Endothelial cell of umbilical vein (primary cell): ENCODE data around the gene SMIM44. TPM values are rescaled to one million over a fixed set of nuclear protein-coding genes. Genes with fewer than 3 reads are reported as not detected.

Experiments
- BruUV-seq: library from RNA; stranded (reverse); fragments of 400-500 nt; replicated peaks from 2 replicates; lab custom pipeline; 2021; lab: Mats Ljungman, UMichigan
- CTCF ChIA-PET: fragments of 300-600, 350-600 bp; sonication (Branson Sonifier 250); formaldehyde crosslinking; loops from one replicate; lab custom pipeline; 2021; ENCODE audit warnings: antibody characterized with exemption, inconsistent platforms; lab: Charles Lee
- POLR2A ChIA-PET: fragments of 300-600, 350-600 bp; sonication (Branson Sonifier 250); formaldehyde crosslinking; loops from one replicate; lab custom pipeline; 2021; ENCODE audit warnings: antibody characterized with exemption, inconsistent platforms; lab: Charles Lee
- DNase-seq: peaks from one replicate; pipeline ENCODE4 v3.0.0-alpha.2; 2011; ENCODE audit warnings: low read depth, low spot score
- FAIRE-seq: peaks from 2 replicates; lab custom pipeline; 2011; peaks lifted over from hg19 to GRCh38; lab: Jason Lieb, UNC
- H2AFZ ChIP-seq: 2 replicates; pipeline ENCODE4 v1.6.0; 2012; ENCODE audit warnings: low read depth, low read length, control low read depth, inconsistent platforms
- H3K27ac ChIP-seq: 2 replicates; pipeline ENCODE4 v1.5.1; 2011; ENCODE audit warnings: low read depth, mild to moderate bottlenecking, control low read depth, low read length, moderate library complexity; ENCODE audit not compliant: insufficient read depth
- H3K27me3 ChIP-seq, 2 experiments: 2 replicates each; pipeline versions ENCODE4 v1.6.0 to v1.6.1; 2011; ENCODE audit warnings: low read length in 2 of 2, mixed read lengths in 1 of 2; ENCODE audit not compliant: control insufficient read depth in 2 of 2, insufficient read depth in 2 of 2
- H3K36me3 ChIP-seq, 2 experiments: 2 replicates in 1 of 2; 3 replicates in 1 of 2; pipeline ENCODE4 v1.5.1; 2011; ENCODE audit warnings: low read length in 2 of 2, mild to moderate bottlenecking in 1 of 2, moderate library complexity in 1 of 2; ENCODE audit not compliant: control insufficient read depth in 2 of 2, insufficient read depth in 2 of 2; ENCODE audit errors: extremely low read depth in 1 of 2
- H3K4me1 ChIP-seq: 3 replicates; pipeline ENCODE4 v1.5.1; 2011; ENCODE audit warnings: mild to moderate bottlenecking, low read length; ENCODE audit not compliant: control insufficient read depth, insufficient read depth; ENCODE audit errors: extremely low read depth
- H3K4me2 ChIP-seq: 2 replicates; pipeline ENCODE4 v1.6.1; 2011; ENCODE audit warnings: low read length, control low read depth, mixed read lengths; ENCODE audit not compliant: insufficient read depth
- H3K4me3 ChIP-seq, 3 experiments: fragments of 200-600 bp in 1 of 3; sonication (generic), shearing (Covaris generic) in 1 of 3; replicated peaks in 1 of 3; 2 replicates each; pipeline ENCODE4 v1.5.1; 2011 to 2016; ENCODE audit warnings: control low read depth in 3 of 3, low read length in 3 of 3, mild to moderate bottlenecking in 2 of 3, inconsistent platforms in 1 of 3, low read depth in 1 of 3, moderate library complexity in 1 of 3; ENCODE audit not compliant: insufficient read depth in 1 of 3
- H3K79me2 ChIP-seq: 2 replicates; pipeline ENCODE4 v1.6.0; 2012; ENCODE audit warnings: low read length, inconsistent platforms; ENCODE audit not compliant: control insufficient read depth, insufficient read depth
- H3K9ac ChIP-seq: replicated peaks from 2 replicates; pipeline ENCODE3; 2011; ENCODE audit warnings: low read length, control low read depth; ENCODE audit not compliant: insufficient read depth; ENCODE audit errors: extremely low read depth
- H3K9me1 ChIP-seq: replicated peaks from 3 replicates; pipeline ENCODE4 v1.6.0; 2011; ENCODE audit warnings: mild to moderate bottlenecking, low read length; ENCODE audit not compliant: control insufficient read depth, insufficient read depth; ENCODE audit errors: extremely low read depth
- H3K9me3 ChIP-seq: replicated peaks from 2 replicates; pipeline ENCODE4 v1.5.1; 2012; ENCODE audit warnings: low read length, inconsistent platforms; ENCODE audit not compliant: control insufficient read depth, insufficient read depth
- H4K20me1 ChIP-seq: replicated peaks from 2 replicates; pipeline ENCODE3; 2011; ENCODE audit warnings: mild to moderate bottlenecking, low read length; ENCODE audit not compliant: control insufficient read depth, insufficient read depth; ENCODE audit errors: extremely low read depth
- CTCF ChIP-seq, 2 donors: IDR thresholded peaks; 1 replicate in 1 of 2; 2 replicates in 1 of 2; pipeline ENCODE4 v1.5.1; 2011; ENCODE audit warnings: low read length in 2 of 2, mild to moderate bottlenecking in 2 of 2, moderate library complexity in 2 of 2, control low read depth in 1 of 2, inconsistent platforms in 1 of 2, low read depth in 1 of 2; ENCODE audit not compliant: insufficient read depth in 1 of 2; ENCODE audit errors: extremely low read depth in 1 of 2
- EZH2 ChIP-seq: IDR thresholded peaks from 2 replicates; pipeline ENCODE4 v1.6.1; 2012; ENCODE audit warnings: borderline replicate concordance, low read depth, mild to moderate bottlenecking, moderate library complexity, low read length, inconsistent platforms; ENCODE audit not compliant: severe bottlenecking
- FOS ChIP-seq: IDR thresholded peaks from 2 replicates; pipeline ENCODE4 v1.6.1; 2011; ENCODE audit warnings: mild to moderate bottlenecking, low read length, moderate library complexity, borderline replicate concordance; ENCODE audit not compliant: insufficient read depth
- GATA2 ChIP-seq: IDR thresholded peaks from 2 replicates; pipeline ENCODE4 v1.7.0; 2011; ENCODE audit warnings: low read depth, mild to moderate bottlenecking, moderate library complexity, mixed read lengths, low read length; ENCODE audit not compliant: insufficient read length, insufficient read depth
- JUN ChIP-seq: IDR thresholded peaks from 2 replicates; pipeline ENCODE4 v1.6.1; 2011; ENCODE audit warnings: borderline replicate concordance, low read depth; ENCODE audit not compliant: insufficient read length, insufficient read depth
- MAX ChIP-seq: IDR thresholded peaks from 2 replicates; pipeline ENCODE4 v1.6.1; 2011; ENCODE audit not compliant: insufficient read depth, insufficient read length
- POLR2A ChIP-seq: IDR thresholded peaks from 2 replicates; pipeline ENCODE4 v1.6.1; 2012; ENCODE audit warnings: low read depth, mild to moderate bottlenecking, control low read depth, low read length
- POLR2AphosphoS5 ChIP-seq: IDR thresholded peaks from 2 replicates; pipeline ENCODE4 v1.6.1; 2012; ENCODE audit warnings: low read depth, mild to moderate bottlenecking, control low read depth, low read length, moderate library complexity; ENCODE audit not compliant: insufficient read depth
- dilution Hi-C: fragments of 300-500 bp; cut with MboI; formaldehyde crosslinking; loops from one replicate; pipeline ENCODE4 v1.15.0; 2019; ENCODE audit warnings: low sequenced_read_pairs; ENCODE audit not compliant: extremely low pct_ligation_motif_present
- intact Hi-C: fragments of 100-400 bp; cut with micrococcal nuclease; formaldehyde crosslinking; loops from one replicate; pipeline ENCODE4 v1.10.0; 2022
- polyA plus RNA-seq, 4 experiments: library from polyadenylated mRNA; depleted of rRNA in 3 of 4; stranded (reverse) in 3 of 4; unstranded in 1 of 4; fragments of >200 nt; gene quantifications; 2 replicates each; pipeline versions ENCODE4 v1.2.1 to v1.2.3, GENCODE V29; 2011 to 2012; ENCODE audit warnings: missing spikeins in 1 of 4
- total RNA-seq: library from RNA; stranded (reverse); gene quantifications from 2 replicates; pipeline ENCODE4 v1.2.3, GENCODE V29; 2021

The SMIM44 gene
- total and polyA plus RNA-seq, 2 donors (not counting 3 experiments of a cell fraction or from before 2014, with no cell fraction given) = not detected

- no peaks in the 10 kb centered on the region for H3K9me3 ChIP-seq
- TF ChIP-seq POLR2AphosphoS5 (no peak), FOS (no peak), GATA2 (no peak), EZH2 (no peak), JUN (no peak), POLR2A (no peak)
- no peaks in the 10 kb centered on the region for H4K20me1 ChIP-seq
- ChIA-PET CTCF (interaction anchor here (1.0 to 3.0 kb wide), 3 partner anchors 35 to 169 kb away, joined by 4 to 33 read pairs (median 23); no protein-coding TSS in a partner anchor), POLR2A (no interaction called here)
- no peaks in the 10 kb centered on the region for H3K4me1 ChIP-seq
- H2AFZ ChIP-seq = no peak overlapping the region
- dilution Hi-C loops (no loop called here), intact Hi-C loops (loop anchor here (5.0 kb wide), 1 partner anchor 167 kb away; no protein-coding TSS in a partner anchor)
- DNase-seq (no peak), FAIRE-seq (no peak)
- H3K9ac ChIP-seq = no peak overlapping the region
- no peak overlapping the region for H3K27ac ChIP-seq
- H3K4me3 ChIP-seq = no peak overlapping the region
- no peaks in the 10 kb centered on the region for H3K27me3 ChIP-seq
- no TSS peak for BruUV-seq
- no peaks in the 10 kb centered on the region for H3K36me3 ChIP-seq
- no peaks in the 10 kb centered on the region for H3K9me1 ChIP-seq
- H3K79me2 ChIP-seq = no peaks in the 10 kb centered on the region
- H3K4me2 ChIP-seq = no peak overlapping the region
Measured at GRCh38 chr19:3474010-3474409, 9.2 kb downstream of the SMIM44 start.

- TF ChIP-seq CTCF (IDR thresholded peaks at IDR 0.05; ENCODE audit: extremely low read depth in 1 of 2, insufficient read depth in 1 of 2, low read depth in 1 of 2, low read length in 2 of 2) (peak; percentile 83 to 90), MAX (no peak), FOS (no peak)
- Histone ChIP-seq H4K20me1 (no peaks in the 10 kb centered on the region), H2AFZ (no peak overlapping the region), H3K4me3 (no peak overlapping the region), H3K4me1 (no peaks in the 10 kb centered on the region), H3K4me2 (no peak overlapping the region), H3K36me3 (no peaks in the 10 kb centered on the region), H3K9me3 (no peaks in the 10 kb centered on the region), H3K9ac (no peak overlapping the region), H3K27me3 (no peaks in the 10 kb centered on the region), H3K79me2 (no peaks in the 10 kb centered on the region), H3K27ac (no peak overlapping the region), H3K9me1 (no peaks in the 10 kb centered on the region)
- dilution Hi-C loops = no loop called here
- FAIRE-seq (peak; percentile 56), DNase-seq (peak; percentile 29)
- POLR2A ChIA-PET = no interaction called here
- CTCF ChIA-PET = interaction anchor here (0.7 to 3.9 kb wide), 24 partner anchors 8 to 1051 kb away, joined by 3 to 39 read pairs (median 4); partner anchors contain the start of gene SMIM44
- no TSS peak for BruUV-seq
- intact Hi-C loops = loop anchor here (1.0 to 5.0 kb wide), 3 partner anchors 43 to 165 kb away; no protein-coding TSS in a partner anchor
Measured at GRCh38 chr19:3471954-3472655, 11.1 kb downstream of the SMIM44 start.
